Activated CD4-positive, alpha-beta T cell treated with anti-CD3 and anti-CD28 coated beads, Interleukin-2, amount 50 U/mL, for 4 hours (primary cell): ENCODE measurements around the gene MARCHF10.

Source experiments
- DNase-seq, 2 experiments: peaks; one replicate each; pipeline ENCODE4 v3.0.0-alpha.2; 2020

The MARCHF10 gene

DNA sequence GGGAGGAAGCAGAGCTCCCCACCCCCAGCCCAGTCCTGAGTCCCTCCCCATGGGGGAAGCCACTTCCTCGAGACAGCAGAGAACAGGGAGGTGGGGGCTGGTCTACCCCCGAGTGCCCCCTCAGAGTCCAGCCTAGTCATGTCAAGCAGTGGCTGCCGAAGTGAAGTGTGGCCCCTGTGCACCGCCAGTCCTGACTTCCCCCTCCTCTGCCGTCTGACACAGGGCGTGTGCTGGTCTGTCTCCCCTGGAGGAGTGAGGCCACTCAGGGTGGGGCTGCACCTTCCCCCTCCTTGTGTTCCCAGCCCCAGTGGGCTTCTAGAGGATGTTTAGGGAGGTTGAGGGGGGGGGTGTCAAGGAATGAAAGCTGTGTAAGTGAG lies 133.8 kb downstream of the MARCHF10 start:
- DNase-seq, result no peak

GRCh38 chr17:62673614-62674362 lies 134.3 kb downstream of the MARCHF10 start:
- DNase-seq, result no peak

DNA sequence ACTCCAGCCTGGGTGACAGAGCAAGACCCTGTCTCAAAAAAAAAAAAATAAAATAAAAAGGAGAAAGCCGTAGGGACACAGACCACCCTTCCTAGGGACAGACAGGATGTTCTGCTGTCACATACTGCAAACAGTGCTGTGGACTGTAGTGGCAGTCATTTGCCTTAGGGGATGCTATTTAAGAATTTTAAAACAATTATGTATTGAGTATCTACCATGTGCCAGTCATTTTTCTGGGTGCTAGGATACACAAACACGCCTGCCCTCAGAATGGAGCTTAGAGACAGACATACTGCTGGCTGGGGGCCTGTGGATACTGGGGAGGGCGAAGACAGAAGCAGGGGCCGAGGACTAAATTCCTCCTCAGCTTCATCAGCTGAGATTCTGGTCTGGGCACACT lies 135.2 kb downstream of the MARCHF10 start:
- DNase-seq, result no peak

DNA sequence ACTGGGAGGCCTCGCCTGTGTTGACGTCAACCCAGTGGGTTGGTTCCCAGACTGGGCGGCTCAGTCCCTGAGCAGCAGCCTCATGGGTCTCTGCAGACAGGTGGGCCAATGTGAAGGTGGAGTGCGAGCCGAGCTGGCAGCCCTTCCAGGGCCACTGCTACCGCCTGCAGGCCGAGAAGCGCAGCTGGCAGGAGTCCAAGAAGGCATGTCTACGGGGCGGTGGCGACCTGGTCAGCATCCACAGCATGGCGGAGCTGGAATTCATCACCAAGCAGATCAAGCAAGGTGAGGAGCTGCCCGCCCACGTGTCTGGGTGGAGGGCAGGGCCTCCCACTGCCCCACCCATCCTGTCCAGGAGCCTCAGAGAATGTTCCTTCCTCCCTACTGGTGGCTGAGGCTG lies 136.6 kb downstream of the MARCHF10 start:
- DNase-seq, result no peak

DNA sequence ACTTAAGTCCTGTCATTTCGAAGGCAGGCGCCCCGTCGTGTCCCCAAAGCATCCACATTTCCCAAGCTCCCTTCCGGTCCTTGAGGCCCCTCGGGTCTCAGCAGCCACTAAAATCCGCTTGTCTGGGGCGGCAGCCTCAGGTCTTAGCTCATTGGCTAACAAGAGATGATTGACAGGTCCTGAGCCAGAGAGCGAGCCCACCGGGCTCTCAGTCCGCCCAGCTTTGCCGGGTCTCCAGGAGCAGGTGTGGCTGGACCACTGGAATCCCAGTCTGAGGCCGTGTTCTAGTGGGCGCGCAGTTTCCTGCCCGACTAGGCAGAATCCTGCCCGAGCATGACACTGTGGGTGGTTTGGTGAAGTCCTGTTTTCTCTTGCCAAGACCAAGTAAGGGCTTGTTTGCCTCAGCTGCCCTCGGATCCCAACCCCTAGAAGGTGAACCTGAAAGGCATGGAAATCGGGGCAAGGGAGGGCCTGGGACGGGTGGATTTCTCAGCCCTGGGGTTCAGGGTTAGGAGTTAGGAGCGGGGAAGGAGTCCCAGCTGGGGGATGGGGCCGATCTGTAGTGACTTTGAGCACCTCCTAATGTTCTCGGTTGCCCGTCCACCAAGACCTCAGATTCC lies 137.8 kb downstream of the MARCHF10 start:
- DNase-seq, result no peak

DNA sequence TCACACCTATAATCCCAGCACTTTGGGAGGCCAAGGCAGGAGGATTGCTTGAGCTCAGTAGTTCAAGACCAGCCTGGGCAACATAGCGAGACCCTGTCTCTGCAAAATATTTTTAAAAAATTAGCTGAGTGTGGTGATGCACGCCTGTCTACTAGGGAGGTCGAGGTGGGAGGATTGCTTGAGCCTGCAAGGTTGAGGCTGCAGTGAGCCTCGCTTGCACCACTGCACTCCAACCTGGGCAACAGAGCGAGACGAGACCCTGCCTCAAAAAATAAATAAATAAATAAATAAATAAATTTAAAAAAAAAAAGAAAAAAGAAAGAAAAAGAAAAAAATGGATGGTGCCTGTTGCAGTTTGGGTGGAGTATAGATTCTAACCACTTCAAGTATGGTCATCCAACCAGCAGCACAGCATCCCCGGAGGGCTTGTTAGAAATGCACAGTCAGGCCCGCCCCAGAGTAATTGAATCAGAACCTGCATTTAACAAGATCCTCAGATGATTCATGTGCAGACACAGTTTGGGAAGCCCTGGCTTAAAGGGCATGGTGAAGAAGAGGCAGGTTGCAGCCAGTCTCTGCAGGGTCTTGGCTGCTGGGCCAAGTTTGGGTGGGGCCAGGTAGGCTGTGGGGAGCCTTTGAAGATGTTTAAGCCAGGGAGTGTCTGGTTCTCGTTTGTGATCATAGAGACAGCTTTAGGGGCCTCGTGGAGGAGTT lies 139.9 kb downstream of the MARCHF10 start:
- no peak for DNase-seq

- DNase-seq, result no peak
These were observed 141.1 kb downstream of the MARCHF10 start for GRCh38 chr17:62666801-62667591.

DNA sequence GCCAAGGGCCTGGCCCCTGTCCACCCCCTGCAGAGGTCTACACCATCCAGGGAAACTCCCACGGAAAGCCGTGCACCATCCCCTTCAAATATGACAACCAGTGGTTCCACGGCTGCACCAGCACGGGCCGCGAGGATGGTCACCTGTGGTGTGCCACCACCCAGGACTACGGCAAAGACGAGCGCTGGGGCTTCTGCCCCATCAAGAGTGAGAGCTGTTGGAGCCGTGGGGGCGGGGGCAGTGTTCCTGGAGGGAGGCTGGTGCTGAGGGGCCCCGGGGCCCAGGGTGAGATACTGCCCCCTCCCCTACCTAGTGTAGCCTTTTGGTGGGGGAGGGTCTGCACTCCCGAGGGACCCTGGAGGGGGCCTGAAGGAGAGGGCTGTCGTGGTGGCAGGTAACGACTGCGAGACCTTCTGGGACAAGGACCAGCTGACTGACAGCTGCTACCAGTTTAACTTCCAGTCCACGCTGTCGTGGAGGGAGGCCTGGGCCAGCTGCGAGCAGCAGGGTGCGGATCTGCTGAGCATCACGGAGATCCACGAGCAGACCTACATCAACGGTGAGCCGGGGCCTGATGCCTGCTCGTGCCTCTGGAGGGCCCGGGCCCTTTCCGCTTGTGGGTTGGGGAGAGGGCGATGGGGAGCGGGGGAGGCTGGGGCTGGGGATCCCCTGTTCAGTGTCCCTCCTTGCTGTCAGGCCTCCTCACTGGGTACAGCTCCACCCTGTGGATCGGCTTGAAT lies 141.9 kb downstream of the MARCHF10 start:
- no peak for DNase-seq

- no peak for DNase-seq
These were observed 142.5 kb downstream of the MARCHF10 start for GRCh38 chr17:62665599-62665998.

GRCh38 chr17:62664336-62665120 lies 143.6 kb downstream of the MARCHF10 start:
- no peak for DNase-seq

- no peak for DNase-seq
These were observed 144.8 kb downstream of the MARCHF10 start for GRCh38 chr17:62663304-62663703.

DNA sequence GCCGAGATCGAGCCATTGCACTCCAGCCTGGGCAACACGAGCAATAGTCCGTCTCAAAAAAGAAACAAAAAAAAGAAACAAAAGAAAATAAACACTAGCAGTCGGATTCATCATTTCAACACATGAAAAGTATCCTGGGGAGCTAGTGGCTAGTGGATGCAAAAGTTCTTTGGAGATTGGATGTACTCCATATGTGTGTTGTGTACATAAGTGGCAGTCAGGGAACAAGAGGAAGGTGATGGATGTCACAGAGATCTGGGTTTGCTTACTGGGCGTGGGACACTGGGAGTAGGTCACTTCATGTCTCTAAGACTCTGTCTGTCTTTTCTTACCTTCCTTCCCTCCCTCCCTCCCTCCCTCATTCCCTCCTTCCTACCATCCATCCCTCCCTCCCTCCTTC lies 145.3 kb downstream of the MARCHF10 start:
- no peak for DNase-seq

- DNase-seq, result no peak
These were observed 146.8 kb downstream of the MARCHF10 start for GRCh38 chr17:62661337-62661736.

DNA sequence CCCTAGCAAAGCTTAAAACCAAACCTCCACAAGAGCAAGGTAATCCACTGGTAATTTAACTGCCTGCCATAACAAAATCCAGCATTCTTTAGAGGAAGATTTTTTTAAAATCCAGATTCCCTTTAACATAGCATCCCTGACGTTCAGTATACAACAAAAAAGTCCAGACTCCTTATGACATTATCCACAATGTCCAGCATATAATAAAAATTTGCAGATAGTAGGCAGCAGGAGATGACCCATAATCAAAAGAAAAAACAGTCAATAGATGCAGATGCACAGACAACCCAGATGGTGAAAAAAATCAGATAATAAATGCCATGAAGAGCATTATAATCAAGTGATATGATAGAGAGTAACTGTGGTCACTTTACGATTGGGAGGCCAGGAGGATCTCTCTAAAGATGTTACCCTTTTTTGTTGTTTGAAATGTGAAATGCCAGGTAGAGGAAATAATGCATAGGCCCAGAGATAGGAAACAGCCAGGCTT lies 147.4 kb downstream of the MARCHF10 start:
- DNase-seq, result no peak

DNA sequence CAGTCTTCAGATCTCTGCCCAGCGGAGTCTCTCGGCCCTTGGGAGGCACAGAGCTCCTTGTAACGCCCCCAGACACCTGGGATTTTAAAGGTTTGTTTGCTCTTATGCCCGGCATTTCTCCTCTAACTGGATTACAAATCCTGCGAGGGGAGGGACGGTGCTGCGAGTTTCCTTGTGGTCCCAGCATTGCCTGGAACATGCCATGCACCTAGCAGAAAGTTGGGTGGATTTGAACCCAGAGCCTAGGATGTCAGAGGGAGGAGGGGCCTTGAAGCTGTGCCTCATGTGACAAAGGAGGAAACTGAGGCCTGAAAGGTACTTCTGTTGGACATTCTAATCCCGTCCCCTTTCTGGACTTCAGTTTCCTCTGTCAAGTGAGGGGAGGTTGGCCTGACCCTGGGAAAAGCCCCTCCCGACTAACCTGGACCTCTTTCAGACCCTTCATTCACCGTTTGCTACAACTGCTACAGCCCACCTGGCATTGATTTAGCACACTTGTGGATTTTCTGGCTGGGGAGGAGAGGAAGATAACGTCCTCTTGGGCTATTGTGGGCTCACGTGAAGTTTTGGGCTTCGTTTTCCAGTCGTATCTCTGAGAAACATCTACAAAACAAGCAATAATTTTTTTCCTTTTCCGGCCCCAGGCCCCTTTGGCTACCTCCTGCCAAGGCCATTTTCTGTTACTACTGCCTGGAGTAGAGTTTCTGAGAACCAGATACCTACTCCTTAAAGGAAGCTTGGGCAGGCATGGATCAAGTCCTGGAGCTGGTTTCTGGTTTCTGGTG lies 149.8 kb downstream of the MARCHF10 start:
- DNase-seq, result no peak

DNA sequence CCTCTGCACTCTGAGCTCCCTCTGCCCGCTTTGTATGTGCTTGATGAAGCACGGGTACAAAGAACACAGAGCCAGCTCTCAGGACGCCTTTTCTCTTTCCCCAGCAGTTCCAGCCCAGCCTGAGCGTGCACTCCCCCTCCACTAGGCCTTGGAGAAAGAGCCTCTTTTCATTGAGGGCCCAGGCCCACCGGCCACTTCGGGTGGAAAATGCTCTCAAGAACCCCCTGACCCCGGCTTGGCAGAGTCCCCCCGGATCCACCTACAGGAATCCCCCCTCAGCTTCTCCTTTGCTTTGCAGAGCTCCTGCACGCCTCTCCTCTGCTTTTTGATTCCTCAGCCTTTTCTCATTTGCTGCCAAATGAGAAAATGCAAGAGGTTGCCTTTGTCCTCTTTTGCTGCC lies 150.4 kb downstream of the MARCHF10 start:
- DNase-seq, result no peak

GRCh38 chr17:62657145-62657665 lies 150.9 kb downstream of the MARCHF10 start:
- DNase-seq, result no peak

DNA sequence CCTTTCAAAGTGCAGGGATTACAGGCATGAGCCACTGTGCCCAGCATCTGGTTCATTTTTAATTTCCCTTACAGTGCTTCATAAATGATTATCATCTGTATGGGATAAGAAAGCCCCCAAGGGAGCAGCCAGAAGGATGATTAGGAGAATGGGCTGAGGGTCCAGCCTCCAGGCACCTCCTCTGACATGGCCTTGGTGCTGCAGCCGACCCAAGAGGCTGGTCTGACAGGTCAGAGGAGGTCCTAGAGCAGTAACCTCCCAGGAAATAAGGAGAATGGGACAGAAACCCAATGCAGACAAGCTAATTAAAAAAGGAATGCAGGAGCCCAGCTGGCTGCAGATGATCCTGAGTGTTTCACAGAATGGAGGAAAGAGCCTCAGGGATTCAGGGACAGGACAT lies 151.7 kb downstream of the MARCHF10 start:
- no peak for DNase-seq

DNA sequence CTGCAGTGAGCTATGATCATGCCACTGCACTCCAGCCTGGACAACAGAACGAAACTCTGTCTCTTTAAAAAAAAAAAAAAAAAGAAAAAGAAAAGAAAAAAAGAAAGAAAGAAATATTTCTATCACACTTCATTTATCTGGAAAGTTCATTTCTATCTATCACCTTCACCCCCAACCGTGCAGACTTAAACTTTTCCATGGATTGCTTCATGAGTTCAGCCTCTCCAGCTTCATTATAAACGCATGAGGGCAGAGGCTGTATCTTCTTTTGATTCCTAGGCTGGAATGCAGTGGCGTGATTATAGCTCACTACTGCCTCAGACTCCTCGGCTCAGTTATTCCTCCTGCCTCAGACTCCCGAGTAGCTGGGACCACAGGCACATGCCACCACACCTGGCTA lies 152.5 kb downstream of the MARCHF10 start:
- no peak for DNase-seq
